Neural cell (in vitro differentiated cells): ENCODE results near the gene FNDC10.

Experiments
- CTCF ChIP-seq: fragments of 450-650 bp; IDR thresholded peaks from 2 replicates; pipeline ENCODE4 v1.5.1; 2014; ENCODE audit warnings: antibody characterized with exemption, mild to moderate bottlenecking, moderate library complexity; ENCODE audit not compliant: poor library complexity, severe bottlenecking
- EZH2 ChIP-seq: fragments of 200-600, 300-800 bp; shearing (Covaris generic), sonication (generic); IDR thresholded peaks from 2 replicates; pipeline ENCODE4 v1.6.1; 2014; ENCODE audit warnings: antibody characterized with exemption, low read length, borderline replicate concordance, mild to moderate bottlenecking; ENCODE audit not compliant: insufficient read depth, poor library complexity, severe bottlenecking
- MXI1 ChIP-seq: fragments of 450-650 bp; conservative IDR thresholded peaks from 2 replicates; pipeline ENCODE4 v1.6.1; 2014; ENCODE audit warnings: antibody characterized with exemption, mild to moderate bottlenecking; ENCODE audit not compliant: poor library complexity, severe bottlenecking
- POLR2AphosphoS5 ChIP-seq: IDR thresholded peaks from 2 replicates; pipeline ENCODE4 v1.6.1; 2012
- REST ChIP-seq: IDR thresholded peaks from 2 replicates; pipeline ENCODE4 v1.6.1; 2012; ENCODE audit warnings: borderline replicate concordance
- TAF1 ChIP-seq: IDR thresholded peaks from 2 replicates; pipeline ENCODE4 v1.6.1; 2012; ENCODE audit warnings: low read depth

GRCh38 chr1:1619917-1620361 is 20.0 kb upstream of the FNDC10 start:
- peak; percentile 11 for TF ChIP-seq CTCF
- TF ChIP-seq TAF1, result no peak
- no peak for TF ChIP-seq EZH2
- no peak for TF ChIP-seq POLR2AphosphoS5
- TF ChIP-seq REST, result no peak
- no peak for TF ChIP-seq MXI1
